Measurements from ENCODE around the gene IFT22. TPM values are rescaled to one million over a fixed set of nuclear protein-coding genes. Genes with fewer than 3 reads are reported as not detected.

Gene IFT22
- total RNA-seq, 1 donor: 25.5 TPM

DNA sequence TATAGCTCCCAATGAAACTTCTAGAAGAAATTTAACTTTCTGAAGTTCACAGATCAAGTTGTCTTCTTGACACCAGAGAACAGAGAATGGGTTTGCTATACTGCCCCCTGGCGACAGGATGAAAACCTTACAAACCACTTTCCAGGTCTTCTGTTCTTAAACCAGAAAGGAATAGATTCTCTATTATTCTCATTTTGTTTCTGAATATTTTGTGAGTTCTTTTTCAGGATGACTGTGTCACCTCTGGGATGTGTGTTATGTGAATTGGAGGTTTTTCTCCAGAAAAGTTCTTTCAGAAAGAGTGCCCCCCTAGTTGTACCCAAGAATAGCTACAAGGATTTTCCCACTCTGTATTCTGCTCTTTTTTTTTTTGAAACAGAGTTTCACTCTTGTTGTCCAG, 6.3 kb downstream of the IFT22 start:
- H3K4me3 ChIP-seq (ENCODE audit: low read depth, low read length): no peak overlapping the region
- TF ChIP-seq CTCF (IDR thresholded peaks at IDR 0.05; ENCODE audit: insufficient read depth, low read depth, low read length): peak; percentile 64
- peak; percentile 40 for DNase-seq (ENCODE audit: low read depth)

DNA sequence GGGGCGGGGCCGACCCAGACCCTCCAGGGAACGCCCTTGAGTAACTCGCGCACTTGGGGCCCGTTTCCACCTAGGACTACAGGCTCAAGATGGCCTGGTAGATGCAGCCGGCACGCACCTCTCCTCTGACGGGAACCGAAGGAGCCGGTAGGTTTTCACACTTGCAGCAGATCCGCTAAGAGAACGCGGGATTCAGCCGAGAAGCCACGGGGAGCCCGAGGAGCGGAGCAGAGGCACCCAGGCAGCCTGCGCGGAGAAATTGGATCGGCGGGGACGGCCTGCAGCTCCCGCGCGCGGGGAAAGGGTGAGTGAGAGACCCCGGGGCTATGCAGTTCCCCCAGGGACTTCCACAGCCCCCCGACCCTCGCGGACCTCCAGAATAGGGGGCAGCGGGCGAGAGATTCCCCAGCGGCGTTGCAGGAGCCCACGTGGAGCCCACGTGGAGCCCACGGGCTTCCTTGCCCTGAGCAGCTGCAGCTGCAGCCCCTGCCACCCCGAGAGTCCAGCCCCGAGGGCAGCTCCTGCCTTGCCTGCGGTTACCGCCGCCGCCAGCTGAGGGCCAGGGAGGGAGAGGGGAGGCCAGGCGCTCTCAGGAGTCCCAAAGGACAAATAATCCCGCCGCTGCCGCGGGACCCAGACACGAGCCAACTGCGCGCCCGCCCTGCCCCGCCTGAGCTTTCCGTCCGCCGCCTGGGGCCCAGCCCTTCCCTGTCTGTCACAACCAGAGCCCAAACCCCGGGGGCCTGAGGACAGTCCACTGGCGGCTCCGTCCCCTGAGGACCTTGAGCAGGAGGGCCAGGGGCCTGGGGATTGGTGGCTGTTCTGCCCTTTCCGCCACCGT, 13.1 kb downstream of the IFT22 start:
- peak overlapping the region; percentile 61 for H3K4me3 ChIP-seq (ENCODE audit: low read depth, low read length)
- TF ChIP-seq CTCF (IDR thresholded peaks at IDR 0.05; ENCODE audit: insufficient read depth, low read depth, low read length): no peak
- peak; percentile 35 for DNase-seq (ENCODE audit: low read depth)

GRCh38 chr7:101306307-101306706, 15.3 kb downstream of the IFT22 start:
- H3K4me3 ChIP-seq (ENCODE audit: low read depth, low read length): no peak overlapping the region
- no peak for TF ChIP-seq CTCF (IDR thresholded peaks at IDR 0.05; ENCODE audit: insufficient read depth, low read depth, low read length)
- DNase-seq (ENCODE audit: low read depth): no peak

DNA sequence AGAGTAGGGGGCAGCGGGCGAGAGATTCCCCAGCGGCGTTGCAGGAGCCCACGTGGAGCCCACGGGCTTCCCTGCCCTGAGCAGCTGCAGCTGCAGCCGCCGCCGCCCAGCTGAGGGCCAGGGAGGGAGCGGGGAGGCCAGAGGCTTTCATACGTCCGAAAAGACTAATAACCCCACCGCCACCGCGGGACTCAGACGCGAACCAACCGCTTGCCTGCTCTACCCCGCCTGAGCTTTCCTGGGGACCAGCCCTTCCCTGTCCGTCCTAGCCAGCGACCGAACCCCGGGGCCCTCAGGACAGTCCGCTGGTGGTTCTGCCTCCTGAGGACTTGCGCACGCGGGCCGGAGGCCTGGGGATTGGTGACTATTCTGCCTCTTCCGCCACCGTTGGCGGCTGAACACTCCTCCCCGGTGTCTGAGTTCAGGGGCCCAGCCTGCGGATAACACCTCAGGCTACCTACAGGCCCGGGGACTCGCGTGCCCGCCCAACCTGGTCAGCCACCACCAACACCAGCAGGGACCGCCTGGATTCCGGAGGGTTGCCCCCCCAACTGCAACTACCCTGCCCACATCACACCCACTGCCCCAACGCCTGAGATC, 18.4 kb downstream of the IFT22 start:
- no peak for DNase-seq (ENCODE audit: low read depth)
- no peak overlapping the region for H3K4me3 ChIP-seq (ENCODE audit: low read depth, low read length)
- no peak for TF ChIP-seq CTCF (IDR thresholded peaks at IDR 0.05; ENCODE audit: insufficient read depth, low read depth, low read length)

GRCh38 chr7:101302641-101303101, 18.9 kb downstream of the IFT22 start:
- H3K4me3 ChIP-seq (ENCODE audit: low read depth, low read length): no peak overlapping the region
- DNase-seq (ENCODE audit: low read depth): no peak
- no peak for TF ChIP-seq CTCF (IDR thresholded peaks at IDR 0.05; ENCODE audit: insufficient read depth, low read depth, low read length)

DNA sequence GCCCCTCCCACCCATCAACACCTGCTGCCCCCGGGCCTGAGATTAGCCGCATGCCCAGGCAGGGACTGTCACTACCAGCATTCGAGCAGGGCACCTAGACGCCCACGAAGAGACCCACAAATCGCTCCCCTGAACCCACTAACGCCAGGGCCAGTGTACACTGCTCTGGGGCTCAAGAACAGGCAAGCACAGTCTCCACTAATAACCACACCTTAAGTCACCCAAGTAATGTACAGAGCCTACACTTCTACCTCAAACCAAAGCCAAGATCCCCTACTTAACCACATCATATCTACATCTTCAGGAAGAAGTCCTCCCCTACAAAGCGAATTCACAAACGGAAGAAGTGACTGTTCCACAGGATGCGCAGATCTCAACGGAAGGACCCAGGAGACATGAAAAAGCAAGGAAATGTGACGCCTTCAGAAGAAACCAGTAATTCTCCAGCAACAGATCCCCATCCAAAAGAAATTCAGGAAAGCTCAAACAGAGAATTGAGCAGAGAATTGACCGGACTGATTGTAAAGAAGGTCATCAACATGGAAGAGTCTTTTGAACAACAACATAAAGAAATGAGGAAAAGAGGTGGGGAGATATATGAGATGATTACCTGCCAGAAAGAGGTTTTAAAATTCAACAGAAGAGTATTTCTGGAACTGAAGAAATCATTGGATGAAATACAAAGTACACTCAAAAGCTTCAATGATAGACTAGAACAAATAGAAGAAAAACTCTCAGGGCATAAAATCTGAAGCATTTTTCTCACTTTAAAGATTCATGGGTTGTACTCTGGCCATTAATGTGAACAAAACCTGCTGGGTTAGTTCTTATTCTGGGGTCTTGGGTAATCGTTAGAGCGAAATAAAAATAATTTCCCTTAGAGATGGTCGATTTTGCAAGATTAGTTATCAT, 20.9 kb downstream of the IFT22 start:
- DNase-seq (ENCODE audit: low read depth): no peak
- H3K4me3 ChIP-seq (ENCODE audit: low read depth, low read length): no peak overlapping the region
- no peak for TF ChIP-seq CTCF (IDR thresholded peaks at IDR 0.05; ENCODE audit: insufficient read depth, low read depth, low read length)
